ENCODE measurements around the gene ITCH. TPM values are rescaled to one million over a fixed set of nuclear protein-coding genes. Genes with fewer than 3 reads are reported as not detected.
A peak's percentile ranks its signal among the peaks of the same experiment; 100 is the strongest.
"Not testable (repeated sequence)": the region's sequence is repeated elsewhere in the genome, so short reads cannot be mapped to it uniquely, and the experiment has no call there.

The ITCH gene
- total and polyA plus RNA-seq, 7 donors: 16.3 to 60.6 (median 50.2) TPM

DNA sequence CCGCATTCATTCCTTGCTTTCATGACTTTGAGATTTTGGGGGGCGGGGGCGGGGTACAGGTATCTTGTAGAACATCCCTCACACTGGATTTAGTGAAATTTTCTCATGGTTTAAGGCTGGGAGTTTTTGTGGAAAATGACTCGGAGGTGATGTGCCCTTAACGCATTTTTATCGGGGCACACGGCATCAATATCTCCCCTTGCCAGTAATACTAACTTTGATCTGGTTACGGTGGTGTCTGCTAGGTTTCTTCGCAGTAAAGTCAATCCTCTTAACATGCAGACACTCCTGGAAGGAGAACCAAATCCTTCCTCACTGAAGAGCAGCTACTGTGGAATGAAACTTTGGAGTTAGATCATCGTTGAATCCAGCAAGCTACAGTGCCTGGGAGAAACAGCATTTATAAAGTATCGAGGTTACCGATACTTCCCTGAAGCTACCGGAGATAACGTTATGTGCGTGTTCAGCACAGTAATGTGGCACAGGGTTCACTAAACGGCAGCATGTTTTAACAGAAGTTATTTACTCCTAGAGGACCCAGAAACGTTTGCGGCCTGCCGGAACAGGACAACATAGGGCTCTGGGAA, 151.9 kb downstream of the ITCH start:
- Histone ChIP-seq H3K4me1 (peaks cover 0 to 45% (median 31%) of the 10 kb centered on the region in 4 donors), H3K4me3 (peak overlapping the region; percentile 51 to 78 (median 67)), H3K27ac (peak overlapping the region; percentile 83 to 98 (median 92)), H3K36me3 (peaks cover 0 to 17% (median 5%) of the 10 kb centered on the region in 4 donors), H3K9me3 (no peaks in the 10 kb centered on the region), H3K27me3 (no peaks in the 10 kb centered on the region)
- intact Hi-C loops (cut with DNase I): no loop called here
- no peak for DNase-seq
- WGBS, 2 donors: 15 to 20% methylated on average over 19 of the region's 19 CpGs
- TF ChIP-seq POLR2A (IDR thresholded peaks at IDR 0.05) (no peak), POLR2AphosphoS5 (IDR thresholded peaks at IDR 0.05) (no peak), EP300 (IDR thresholded peaks at IDR 0.05) (no peak)
- TF ChIP-seq, protein P1, sequence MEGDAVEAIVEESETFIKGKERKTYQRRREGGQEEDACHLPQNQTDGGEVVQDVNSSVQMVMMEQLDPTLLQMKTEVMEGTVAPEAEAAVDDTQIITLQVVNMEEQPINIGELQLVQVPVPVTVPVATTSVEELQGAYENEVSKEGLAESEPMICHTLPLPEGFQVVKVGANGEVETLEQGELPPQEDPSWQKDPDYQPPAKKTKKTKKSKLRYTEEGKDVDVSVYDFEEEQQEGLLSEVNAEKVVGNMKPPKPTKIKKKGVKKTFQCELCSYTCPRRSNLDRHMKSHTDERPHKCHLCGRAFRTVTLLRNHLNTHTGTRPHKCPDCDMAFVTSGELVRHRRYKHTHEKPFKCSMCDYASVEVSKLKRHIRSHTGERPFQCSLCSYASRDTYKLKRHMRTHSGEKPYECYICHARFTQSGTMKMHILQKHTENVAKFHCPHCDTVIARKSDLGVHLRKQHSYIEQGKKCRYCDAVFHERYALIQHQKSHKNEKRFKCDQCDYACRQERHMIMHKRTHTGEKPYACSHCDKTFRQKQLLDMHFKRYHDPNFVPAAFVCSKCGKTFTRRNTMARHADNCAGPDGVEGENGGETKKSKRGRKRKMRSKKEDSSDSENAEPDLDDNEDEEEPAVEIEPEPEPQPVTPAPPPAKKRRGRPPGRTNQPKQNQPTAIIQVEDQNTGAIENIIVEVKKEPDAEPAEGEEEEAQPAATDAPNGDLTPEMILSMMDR (IDR thresholded peaks at IDR 0.05): no peak

DNA sequence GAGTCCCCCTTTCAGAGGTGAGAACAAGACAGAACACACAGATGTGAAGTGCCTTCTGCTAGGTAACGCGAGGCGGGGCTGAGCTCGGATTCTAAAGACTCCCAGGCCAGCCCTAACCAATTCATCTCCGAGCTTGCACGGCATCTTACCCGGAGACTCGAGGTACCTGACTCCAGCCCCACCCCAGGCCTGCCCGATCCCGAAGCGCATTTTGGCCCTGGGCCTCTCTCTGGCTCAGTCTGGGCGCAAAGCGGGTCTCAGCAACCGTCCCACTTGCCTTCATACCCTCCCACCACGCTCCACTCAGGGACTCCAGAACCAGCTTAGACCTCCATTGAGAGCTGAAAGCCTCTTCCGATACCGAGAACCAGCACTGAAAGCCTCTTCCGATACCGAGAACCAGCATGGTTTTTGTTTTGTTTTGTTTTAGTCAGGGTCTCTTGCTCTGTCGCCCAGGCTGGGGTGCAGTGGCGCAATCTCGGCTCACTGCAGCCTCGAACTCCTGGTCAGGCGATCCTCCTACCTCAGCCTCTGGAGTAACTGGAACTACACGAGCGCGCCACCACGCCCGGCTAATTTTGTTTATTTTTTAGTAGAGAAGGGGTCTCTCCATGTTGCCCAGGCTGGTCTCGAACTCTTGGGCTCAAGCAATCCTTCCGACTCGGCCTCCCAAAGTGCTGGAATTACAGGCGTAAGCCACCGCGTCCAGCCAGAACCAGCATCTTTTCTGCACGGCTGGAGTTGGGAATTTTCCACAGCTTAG, 152.6 kb downstream of the ITCH start:
- intact Hi-C loops (cut with DNase I): loop anchor here (2.0 kb wide), 1 partner anchor 43 kb away; the partner anchor contains the start of gene MAP1LC3A
- 1% methylated on average over 36 of the region's 36 CpGs for WGBS, 2 donors
- peaks cover 0 to 50% (median 31%) of the 10 kb centered on the region in 4 donors for H3K4me1 ChIP-seq
- peak; percentile 70 for DNase-seq
- H3K27me3 ChIP-seq: no peaks in the 10 kb centered on the region
- H3K9me3 ChIP-seq: no peaks in the 10 kb centered on the region
- TF ChIP-seq POLR2A (IDR thresholded peaks at IDR 0.05): no peak
- TF ChIP-seq, protein P1 (IDR thresholded peaks at IDR 0.05): no peak
- TF ChIP-seq POLR2AphosphoS5 (IDR thresholded peaks at IDR 0.05): peak in 1 of 4 donors; percentile 4
- TF ChIP-seq EP300 (IDR thresholded peaks at IDR 0.05): no peak
- peaks cover 0 to 20% (median 4%) of the 10 kb centered on the region in 4 donors for H3K36me3 ChIP-seq
- H3K27ac ChIP-seq: peak overlapping the region; percentile 83 to 98 (median 92)
- H3K4me3 ChIP-seq: peak overlapping the region; percentile 51 to 78 (median 67)

DNA sequence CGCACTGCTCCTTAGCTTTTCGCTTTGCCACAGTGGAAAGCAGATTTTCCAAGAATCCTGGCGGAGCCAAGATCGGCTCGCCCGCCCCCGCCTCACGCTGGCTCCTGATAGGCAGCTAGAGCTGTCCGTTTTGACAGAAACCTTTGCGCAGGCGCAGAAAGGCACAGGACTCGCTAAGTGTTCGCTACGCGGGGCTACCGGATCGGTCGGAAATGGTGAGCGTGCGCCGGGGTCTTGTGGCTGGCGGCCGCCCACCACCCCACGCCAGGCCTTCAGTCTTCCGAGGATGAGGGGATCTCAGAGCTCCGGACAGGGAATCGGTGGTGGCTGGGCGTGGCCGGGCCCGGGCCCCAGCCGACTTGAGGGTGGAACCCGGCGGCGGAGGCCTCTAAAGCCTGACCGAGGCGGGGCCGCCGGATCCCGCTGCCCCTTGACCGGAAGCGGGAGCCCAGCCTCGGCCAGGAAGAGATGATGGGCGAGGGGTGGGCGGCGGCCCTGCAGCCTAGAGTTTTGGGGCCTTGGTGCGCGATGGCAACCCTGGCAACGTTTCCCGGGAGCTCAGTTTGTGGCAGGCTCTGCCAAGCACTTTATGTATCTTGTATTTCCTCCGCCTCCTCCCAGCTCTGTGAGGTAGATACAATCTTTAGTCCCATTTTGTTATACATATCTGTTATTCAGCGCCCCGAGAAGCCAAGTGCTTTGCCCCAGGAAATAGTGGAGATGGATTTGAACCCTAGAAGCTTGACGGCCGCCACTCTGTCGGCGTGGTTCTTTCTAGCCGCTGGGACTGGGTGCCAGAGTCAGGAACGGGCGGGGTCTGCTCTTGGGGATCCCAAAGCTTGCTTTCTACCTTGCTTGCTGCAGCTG, 153.4 kb downstream of the ITCH start, which contains the start of gene DYNLRB1:
Gene DYNLRB1, plus strand, starts transcription at position 176 of the 867 bp plus-strand sequence. Its CDS starts 37 bp downstream, at position 213.
- intact Hi-C loops (cut with DNase I): loop anchor here (2.0 kb wide), 1 partner anchor 42 kb away; the partner anchor contains the start of gene MAP1LC3A
- Histone ChIP-seq H3K4me1 (peaks cover 0 to 58% (median 33%) of the 10 kb centered on the region in 4 donors), H3K4me3 (peak within 1 kb of the TSS; percentile 51 to 78 (median 67)), H3K27ac (peak within 1 kb of the TSS; percentile 83 to 98 (median 92)), H3K27me3 (no peaks in the 10 kb centered on the region), H3K9me3 (no peaks in the 10 kb centered on the region), H3K36me3 (peaks cover 0 to 15% (median 3%) of the 10 kb centered on the region in 4 donors)
- peak; percentile 99 for DNase-seq
- TF ChIP-seq POLR2AphosphoS5 (IDR thresholded peaks at IDR 0.05): peak; percentile 93 to 98 (median 94)
- TF ChIP-seq, protein P1 (IDR thresholded peaks at IDR 0.05): no peak
- TF ChIP-seq EP300 (IDR thresholded peaks at IDR 0.05): no peak
- peak; percentile 78 to 90 for TF ChIP-seq POLR2A (IDR thresholded peaks at IDR 0.05)
- WGBS, 2 donors: 0 to 1% methylated on average over 59 of the region's 59 CpGs

DNA sequence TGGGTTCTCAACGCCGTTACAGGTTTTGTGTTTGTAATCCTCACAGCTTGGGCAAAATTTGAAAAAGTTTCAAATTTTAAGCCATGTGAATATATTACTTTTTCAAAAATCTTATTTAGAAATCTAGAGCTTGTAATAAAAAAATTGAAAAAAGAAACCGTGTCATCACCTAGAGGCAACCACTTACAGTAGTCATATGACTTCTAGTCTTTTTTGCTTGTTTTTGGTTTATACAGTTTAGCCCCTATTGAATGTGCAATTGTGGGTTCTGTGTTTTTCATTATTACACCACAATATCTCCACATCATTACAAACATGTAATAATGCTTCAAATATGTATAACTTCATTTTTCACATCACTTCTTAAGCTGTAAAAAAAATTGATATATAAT, 154.0 kb downstream of the ITCH start:
- Histone ChIP-seq H3K9me3 (no peaks in the 10 kb centered on the region), H3K4me1 (peaks cover 0 to 60% (median 35%) of the 10 kb centered on the region in 4 donors), H3K36me3 (peaks cover 0 to 14% (median under 1%) of the 10 kb centered on the region in 4 donors), H3K27ac (peak overlapping the region; percentile 83 to 98 (median 92)), H3K4me3 (peak overlapping the region; percentile 51 to 78 (median 67)), H3K27me3 (no peaks in the 10 kb centered on the region)
- TF ChIP-seq, protein P1 (IDR thresholded peaks at IDR 0.05): no peak
- TF ChIP-seq POLR2AphosphoS5 (IDR thresholded peaks at IDR 0.05) (no peak), EP300 (IDR thresholded peaks at IDR 0.05) (no peak)
- no peak for DNase-seq
- intact Hi-C loops (cut with DNase I): loop anchor here (2.0 kb wide), 1 partner anchor 42 kb away; the partner anchor contains the start of gene MAP1LC3A
- WGBS, 2 donors: 0% methylated on average over 3 of the region's 3 CpGs

DNA sequence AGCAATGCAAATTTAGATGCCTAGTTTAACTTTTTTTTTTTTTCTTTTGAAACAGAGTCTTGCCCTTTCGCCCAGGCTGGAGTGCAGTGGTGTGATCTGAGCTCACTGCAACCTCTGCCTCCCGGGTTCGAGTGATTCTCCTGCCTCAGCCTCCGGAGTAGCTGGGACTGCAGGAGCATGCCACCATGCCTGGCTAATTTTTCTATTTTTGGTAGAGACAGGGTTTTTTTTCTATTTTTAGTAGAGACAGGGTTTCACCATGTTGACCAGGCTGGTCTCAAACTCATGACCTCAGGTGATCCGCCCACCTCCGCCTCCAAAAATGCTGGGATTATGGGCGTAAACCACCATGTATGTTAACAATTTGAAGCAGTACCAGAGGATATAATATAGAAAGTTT, 155.8 kb downstream of the ITCH start:
- H3K27me3 ChIP-seq; intact Hi-C loops (cut with DNase I); H3K9me3 ChIP-seq; H3K27ac ChIP-seq; DNase-seq; H3K4me3 ChIP-seq: not testable (repeated sequence)
- peaks cover 0 to 78% (median 51%) of the 10 kb centered on the region in 4 donors for H3K4me1 ChIP-seq
- WGBS, 2 donors: 95 to 96% methylated on average over 7 of the region's 7 CpGs
- H3K36me3 ChIP-seq: peaks cover 0 to 14% (median 0%) of the 10 kb centered on the region in 4 donors

DNA sequence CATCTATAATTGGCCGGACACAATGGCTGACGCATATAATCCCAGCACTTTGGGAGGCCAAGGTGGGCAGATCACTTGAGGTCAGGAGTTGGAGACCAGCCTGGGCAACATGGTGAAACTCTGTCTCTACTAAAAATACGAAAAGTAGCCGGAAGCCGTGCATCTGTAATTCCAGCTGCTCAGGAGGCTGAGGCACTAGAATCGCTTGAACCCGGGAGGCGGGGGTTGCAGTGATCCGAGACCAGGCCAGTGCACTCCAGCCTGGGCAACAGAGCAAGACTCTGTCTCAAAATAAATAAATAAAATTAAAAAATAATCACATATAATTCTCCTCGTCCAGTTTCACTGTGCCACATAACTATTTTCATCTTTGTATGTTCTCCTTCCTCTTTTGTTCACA, 156.8 kb downstream of the ITCH start:
- intact Hi-C loops (cut with DNase I); H3K27me3 ChIP-seq; H3K27ac ChIP-seq; DNase-seq; H3K4me3 ChIP-seq; H3K9me3 ChIP-seq: not testable (repeated sequence)
- WGBS, 2 donors: 91 to 92% methylated on average over 10 of the region's 10 CpGs
- H3K4me1 ChIP-seq: peaks cover 0 to 79% (median 53%) of the 10 kb centered on the region in 4 donors
- peaks cover 0 to 14% (median 0%) of the 10 kb centered on the region in 4 donors for H3K36me3 ChIP-seq

Measured in sigmoid colon (tissue), 7 donors.